Lower leg skin (tissue), 3 donors: Measurements from ENCODE around the gene PDS5B.

ENCODE experiments used
- POLR2A ChIP-seq, 2 donors: fragments of 450-650 bp; IDR thresholded peaks; one replicate each; pipeline ENCODE4 v1.6.1; 2016 to 2017; ENCODE audit warnings: antibody characterized with exemption in 2 of 2, mild to moderate bottlenecking in 1 of 2, moderate library complexity in 1 of 2
- TF ChIP-seq, protein P1 (sequence below), 3 donors: fragments of 450-650 bp; IDR thresholded peaks; one replicate each; pipeline ENCODE4 v1.5.1; 2016; ENCODE audit warnings: antibody characterized with exemption in 3 of 3, mild to moderate bottlenecking in 3 of 3, moderate library complexity in 2 of 3

DNA sequence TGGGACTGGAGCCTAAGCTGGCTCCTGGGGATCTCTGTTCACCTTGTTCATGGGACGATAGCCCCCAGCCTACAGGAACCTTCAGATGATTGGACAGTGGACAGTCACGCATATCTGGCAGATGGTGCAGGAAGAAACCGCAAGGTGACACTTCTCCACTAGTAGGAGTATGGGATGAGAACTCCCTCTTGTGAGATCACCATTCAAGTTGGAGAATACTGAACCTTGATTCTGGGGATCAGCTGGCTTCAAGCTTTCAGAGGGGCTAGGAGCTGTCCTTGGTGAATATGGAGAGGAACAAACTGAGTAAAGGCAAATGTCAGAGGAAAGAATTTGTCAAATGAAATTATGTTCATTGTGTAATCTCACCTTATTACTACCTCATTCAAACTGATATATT is 204.5 kb downstream of the PDS5B start:
- no peak for TF ChIP-seq POLR2A (IDR thresholded peaks at IDR 0.05)
- TF ChIP-seq, protein P1, sequence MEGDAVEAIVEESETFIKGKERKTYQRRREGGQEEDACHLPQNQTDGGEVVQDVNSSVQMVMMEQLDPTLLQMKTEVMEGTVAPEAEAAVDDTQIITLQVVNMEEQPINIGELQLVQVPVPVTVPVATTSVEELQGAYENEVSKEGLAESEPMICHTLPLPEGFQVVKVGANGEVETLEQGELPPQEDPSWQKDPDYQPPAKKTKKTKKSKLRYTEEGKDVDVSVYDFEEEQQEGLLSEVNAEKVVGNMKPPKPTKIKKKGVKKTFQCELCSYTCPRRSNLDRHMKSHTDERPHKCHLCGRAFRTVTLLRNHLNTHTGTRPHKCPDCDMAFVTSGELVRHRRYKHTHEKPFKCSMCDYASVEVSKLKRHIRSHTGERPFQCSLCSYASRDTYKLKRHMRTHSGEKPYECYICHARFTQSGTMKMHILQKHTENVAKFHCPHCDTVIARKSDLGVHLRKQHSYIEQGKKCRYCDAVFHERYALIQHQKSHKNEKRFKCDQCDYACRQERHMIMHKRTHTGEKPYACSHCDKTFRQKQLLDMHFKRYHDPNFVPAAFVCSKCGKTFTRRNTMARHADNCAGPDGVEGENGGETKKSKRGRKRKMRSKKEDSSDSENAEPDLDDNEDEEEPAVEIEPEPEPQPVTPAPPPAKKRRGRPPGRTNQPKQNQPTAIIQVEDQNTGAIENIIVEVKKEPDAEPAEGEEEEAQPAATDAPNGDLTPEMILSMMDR (IDR thresholded peaks at IDR 0.05): no peak
